ENCODE results near the gene FBP1. TPM values are rescaled to one million over a fixed set of nuclear protein-coding genes. Genes with fewer than 3 reads are reported as not detected.

Gene FBP1
- total RNA-seq, 6 experiments from 2014 or later = not detected

DNA sequence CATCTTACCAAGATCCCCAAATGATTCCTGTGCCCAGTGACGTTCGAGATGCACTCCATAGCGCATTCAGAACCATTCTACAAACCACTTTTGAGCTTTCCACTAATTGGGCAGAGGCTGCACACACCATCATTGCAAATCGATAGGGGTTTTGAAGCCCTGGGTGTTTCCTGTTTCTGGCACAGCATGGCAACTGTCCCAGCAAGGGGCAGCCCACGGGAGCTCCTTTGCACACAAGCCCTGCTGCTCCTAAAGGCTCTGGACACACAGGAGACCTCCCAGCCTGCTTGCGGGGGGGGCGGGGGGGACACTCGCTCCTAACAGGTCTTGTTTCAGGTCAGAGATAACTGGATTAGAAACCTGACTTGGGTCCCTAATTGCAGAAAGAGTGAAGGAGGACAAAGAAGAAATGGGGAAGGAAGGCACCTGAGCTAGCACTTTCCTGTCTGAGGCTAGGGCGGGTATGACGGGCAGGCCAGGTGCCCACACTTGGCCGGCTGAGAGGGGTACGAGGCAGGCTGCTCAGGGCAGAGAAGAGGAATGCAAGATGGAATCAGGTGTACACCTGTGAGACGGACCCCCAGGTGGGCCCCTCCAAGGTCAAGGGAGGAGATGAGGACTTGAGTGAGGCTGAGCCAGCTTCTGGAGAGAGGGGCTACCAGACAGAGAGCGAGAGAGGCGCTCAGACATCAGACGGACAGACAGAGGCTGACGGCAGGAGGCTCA, 820 bp downstream of the FBP1 start:
- Mint-ChIP-seq H3K36me3 (ENCODE audit: low read depth) (peaks cover 3% of the 10 kb centered on the region; the same call in 1 of the 2 replicates), H3K4me3 (peak overlapping the region; percentile 68), H3K27me3 (ENCODE audit: insufficient read depth) (peaks cover 47% of the 10 kb centered on the region), H3K4me1 (ENCODE audit: low read depth) (0 out of 2 replicates have a peak, but pooled peaks cover 5% of the 10 kb centered on the region), H3K27ac (no peak overlapping the region), H3K9me3 (no peaks in the 10 kb centered on the region)
- no peak for DNase-seq
- TF ChIP-seq, protein P1, sequence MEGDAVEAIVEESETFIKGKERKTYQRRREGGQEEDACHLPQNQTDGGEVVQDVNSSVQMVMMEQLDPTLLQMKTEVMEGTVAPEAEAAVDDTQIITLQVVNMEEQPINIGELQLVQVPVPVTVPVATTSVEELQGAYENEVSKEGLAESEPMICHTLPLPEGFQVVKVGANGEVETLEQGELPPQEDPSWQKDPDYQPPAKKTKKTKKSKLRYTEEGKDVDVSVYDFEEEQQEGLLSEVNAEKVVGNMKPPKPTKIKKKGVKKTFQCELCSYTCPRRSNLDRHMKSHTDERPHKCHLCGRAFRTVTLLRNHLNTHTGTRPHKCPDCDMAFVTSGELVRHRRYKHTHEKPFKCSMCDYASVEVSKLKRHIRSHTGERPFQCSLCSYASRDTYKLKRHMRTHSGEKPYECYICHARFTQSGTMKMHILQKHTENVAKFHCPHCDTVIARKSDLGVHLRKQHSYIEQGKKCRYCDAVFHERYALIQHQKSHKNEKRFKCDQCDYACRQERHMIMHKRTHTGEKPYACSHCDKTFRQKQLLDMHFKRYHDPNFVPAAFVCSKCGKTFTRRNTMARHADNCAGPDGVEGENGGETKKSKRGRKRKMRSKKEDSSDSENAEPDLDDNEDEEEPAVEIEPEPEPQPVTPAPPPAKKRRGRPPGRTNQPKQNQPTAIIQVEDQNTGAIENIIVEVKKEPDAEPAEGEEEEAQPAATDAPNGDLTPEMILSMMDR (IDR thresholded peaks at IDR 0.05) = no peak

DNA sequence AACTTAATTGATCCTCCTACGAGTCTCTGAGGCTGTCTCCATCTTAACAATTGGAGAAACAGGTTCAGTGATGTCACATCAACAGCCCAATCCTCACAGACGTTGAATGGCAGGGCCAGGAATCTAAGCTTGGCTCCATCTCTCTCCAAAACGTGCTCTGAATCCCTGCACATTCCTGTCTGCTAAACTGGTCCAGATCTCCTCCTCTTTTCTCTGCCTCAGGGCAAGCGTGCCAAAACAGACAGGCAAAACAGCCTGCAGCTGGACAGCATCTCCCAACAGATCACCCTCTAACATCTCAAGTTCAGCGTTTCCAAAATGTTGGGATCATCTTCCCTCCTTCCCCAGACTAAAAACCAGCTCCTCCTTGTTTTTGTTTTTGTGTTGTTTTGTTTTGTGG, 6.6 kb downstream of the FBP1 start:
- no peak overlapping the region for H3K4me3 Mint-ChIP-seq
- H3K4me1 Mint-ChIP-seq (ENCODE audit: low read depth) = peaks cover 9% of the 10 kb centered on the region
- DNase-seq = peak; percentile 14
- no peaks in the 10 kb centered on the region for H3K36me3 Mint-ChIP-seq (ENCODE audit: low read depth)
- no peak overlapping the region for H3K27ac Mint-ChIP-seq
- no peaks in the 10 kb centered on the region for H3K9me3 Mint-ChIP-seq
- TF ChIP-seq, protein P1 (IDR thresholded peaks at IDR 0.05) = no peak
- peaks cover 59% of the 10 kb centered on the region for H3K27me3 Mint-ChIP-seq (ENCODE audit: insufficient read depth)

DNA sequence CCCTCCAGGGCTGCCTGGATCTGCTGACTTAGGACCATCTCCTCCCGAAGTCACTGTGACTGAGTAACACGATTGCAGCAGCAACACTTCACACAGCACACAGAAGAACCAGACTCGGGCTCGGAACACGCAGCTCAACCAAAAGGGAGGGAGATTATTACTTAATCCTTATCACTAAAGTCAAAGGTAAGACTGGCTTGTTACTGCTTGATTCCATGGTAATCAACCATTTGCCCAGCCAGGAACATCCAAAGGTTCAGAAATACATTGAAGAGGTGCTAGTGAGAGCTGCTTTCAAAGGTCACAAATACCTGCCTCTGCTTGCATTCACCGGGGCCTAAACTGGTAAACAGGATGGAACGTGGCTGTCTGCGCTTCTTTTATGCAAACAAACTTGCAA, 7.7 kb downstream of the FBP1 start:
- Mint-ChIP-seq H3K27me3 (ENCODE audit: insufficient read depth) (peaks cover 53% of the 10 kb centered on the region), H3K4me1 (ENCODE audit: low read depth) (peaks cover 9% of the 10 kb centered on the region), H3K27ac (no peak overlapping the region), H3K9me3 (no peaks in the 10 kb centered on the region), H3K36me3 (ENCODE audit: low read depth) (no peaks in the 10 kb centered on the region), H3K4me3 (no peak overlapping the region)
- TF ChIP-seq, protein P1 (IDR thresholded peaks at IDR 0.05) = no peak
- DNase-seq = no peak

DNA sequence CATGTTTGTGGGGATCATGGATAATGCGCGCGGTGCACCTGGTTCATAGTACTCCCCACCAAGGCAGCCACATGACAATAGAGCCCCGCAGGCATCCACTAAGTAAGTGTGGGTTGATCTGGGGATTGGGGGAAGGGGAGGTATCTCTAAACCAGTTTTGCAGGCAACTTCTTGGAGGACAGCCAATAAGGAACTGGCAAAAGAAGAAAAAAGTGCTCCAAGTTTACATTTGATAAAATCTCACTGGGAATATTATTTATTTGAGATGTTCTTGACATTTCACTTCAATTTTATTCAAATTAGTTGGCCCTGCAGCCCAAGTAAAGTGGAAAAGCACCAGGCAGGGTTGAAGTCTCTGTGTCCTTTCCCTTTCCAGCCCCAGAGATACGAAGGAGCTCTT, 8.5 kb downstream of the FBP1 start:
- peaks cover 9% of the 10 kb centered on the region for H3K4me1 Mint-ChIP-seq (ENCODE audit: low read depth)
- DNase-seq = no peak
- no peaks in the 10 kb centered on the region for H3K36me3 Mint-ChIP-seq (ENCODE audit: low read depth)
- no peaks in the 10 kb centered on the region for H3K9me3 Mint-ChIP-seq
- H3K27ac Mint-ChIP-seq = no peak overlapping the region
- no peak overlapping the region for H3K4me3 Mint-ChIP-seq
- TF ChIP-seq, protein P1 (IDR thresholded peaks at IDR 0.05) = no peak
- peaks cover 56% of the 10 kb centered on the region for H3K27me3 Mint-ChIP-seq (ENCODE audit: insufficient read depth)

DNA sequence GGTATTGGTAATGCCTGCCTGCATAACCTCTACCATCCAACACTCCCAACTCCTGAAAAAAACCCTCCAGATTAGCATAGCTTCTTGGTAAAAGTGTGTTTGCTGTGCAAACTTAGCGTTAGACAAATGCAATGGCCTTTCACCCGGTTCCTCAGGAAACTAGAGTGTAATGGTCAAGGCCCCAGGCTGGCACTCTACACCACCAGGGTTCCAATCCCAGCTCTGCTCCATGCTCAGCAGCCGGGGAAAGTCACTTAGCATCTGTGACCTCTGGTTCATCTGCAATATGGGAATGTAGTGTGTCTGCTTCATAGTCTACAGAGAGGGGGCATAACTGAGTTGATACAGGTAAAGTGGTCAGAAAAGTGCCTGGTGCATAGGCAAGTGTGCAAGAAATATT, 9.0 kb downstream of the FBP1 start:
- no peak for DNase-seq
- Mint-ChIP-seq H3K4me3 (no peak overlapping the region), H3K9me3 (no peaks in the 10 kb centered on the region), H3K27ac (no peak overlapping the region), H3K27me3 (ENCODE audit: insufficient read depth) (peaks cover 52% of the 10 kb centered on the region), H3K4me1 (ENCODE audit: low read depth) (peaks cover 9% of the 10 kb centered on the region), H3K36me3 (ENCODE audit: low read depth) (no peaks in the 10 kb centered on the region)
- TF ChIP-seq, protein P1 (IDR thresholded peaks at IDR 0.05) = no peak
